ENCODE measurements around the gene TMPRSS12. TPM values are rescaled to one million over a fixed set of nuclear protein-coding genes. Genes with fewer than 3 reads are reported as not detected.
"Not testable (repeated sequence)": the region's sequence is repeated elsewhere in the genome, so short reads cannot be mapped to it uniquely, and the experiment has no call there.

TMPRSS12 gene
- polyA plus RNA-seq, 4 donors: 0.10 to 0.16 (median 0.13) TPM; not detected in 1

GRCh38 chr12:50925342-50925651 is 82.6 kb downstream of the TMPRSS12 start:
- no peak for DNase-seq (ENCODE audit: low read depth in 4 of 4, low spot score in 2 of 4)

DNA sequence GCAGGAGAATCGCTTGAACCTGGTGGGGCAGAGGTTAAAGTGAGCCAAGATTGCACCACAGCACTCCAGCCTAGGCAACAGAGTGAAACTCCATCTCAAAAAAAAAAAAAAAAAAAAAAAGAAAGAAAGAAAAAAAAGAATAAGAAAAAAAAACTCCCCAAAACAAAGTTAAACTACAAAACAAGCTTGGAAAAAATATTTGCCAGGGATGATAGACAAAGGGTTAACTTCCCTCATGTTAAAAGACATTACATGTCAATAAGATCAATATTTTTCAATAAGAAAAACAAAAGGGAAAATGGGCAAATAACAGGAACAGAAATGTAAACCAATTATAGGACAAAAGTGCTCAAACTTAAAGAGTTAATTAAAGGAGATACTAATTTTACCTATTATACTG is 83.2 kb downstream of the TMPRSS12 start:
- no peak for DNase-seq (ENCODE audit: low read depth in 4 of 4, low spot score in 2 of 4)

- DNase-seq (ENCODE audit: low read depth in 4 of 4, low spot score in 2 of 4): no peak
Measured at GRCh38 chr12:50926415-50926814, 83.7 kb downstream of the TMPRSS12 start.

DNA sequence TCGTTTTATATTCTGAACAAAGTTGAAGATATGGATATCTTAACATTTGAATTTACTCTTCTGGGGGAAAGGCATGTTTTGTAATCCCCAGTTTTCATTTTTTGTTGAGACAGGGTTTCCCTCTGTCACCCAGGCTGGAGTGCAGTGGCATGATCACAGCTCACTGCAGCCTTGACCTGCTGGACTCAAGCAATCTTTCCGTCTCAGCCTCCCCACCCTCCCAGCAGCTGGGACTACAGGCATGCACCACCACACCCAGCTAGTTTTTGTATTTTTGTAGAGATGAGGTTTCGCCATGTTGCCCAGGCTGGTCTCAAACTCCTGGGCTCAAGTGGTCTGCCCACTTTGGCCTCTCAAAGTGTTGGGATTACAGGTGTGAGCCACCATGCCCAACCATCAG is 84.2 kb downstream of the TMPRSS12 start:
- DNase-seq (ENCODE audit: low read depth in 4 of 4, low spot score in 2 of 4): not testable (repeated sequence)

DNA sequence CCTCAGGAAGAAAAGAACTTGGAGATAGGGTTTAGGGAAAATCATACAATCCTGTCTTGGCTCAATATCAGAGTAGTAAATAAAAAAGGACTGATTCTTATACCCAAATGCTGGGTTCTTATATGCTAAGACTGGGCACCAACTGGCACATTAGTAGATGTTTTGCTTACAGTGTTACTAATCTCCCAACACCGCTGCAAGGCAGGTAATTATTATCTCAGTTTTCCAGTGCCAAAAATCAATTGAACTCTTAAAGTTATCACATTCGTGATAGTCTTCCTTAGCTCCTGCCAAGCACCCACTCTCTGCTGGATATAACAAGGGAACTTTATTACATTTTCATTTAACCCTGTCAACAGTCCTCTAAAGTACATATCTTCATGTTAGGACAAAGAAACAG is 84.6 kb downstream of the TMPRSS12 start:
- no peak for DNase-seq (ENCODE audit: low read depth in 4 of 4, low spot score in 2 of 4)

DNA sequence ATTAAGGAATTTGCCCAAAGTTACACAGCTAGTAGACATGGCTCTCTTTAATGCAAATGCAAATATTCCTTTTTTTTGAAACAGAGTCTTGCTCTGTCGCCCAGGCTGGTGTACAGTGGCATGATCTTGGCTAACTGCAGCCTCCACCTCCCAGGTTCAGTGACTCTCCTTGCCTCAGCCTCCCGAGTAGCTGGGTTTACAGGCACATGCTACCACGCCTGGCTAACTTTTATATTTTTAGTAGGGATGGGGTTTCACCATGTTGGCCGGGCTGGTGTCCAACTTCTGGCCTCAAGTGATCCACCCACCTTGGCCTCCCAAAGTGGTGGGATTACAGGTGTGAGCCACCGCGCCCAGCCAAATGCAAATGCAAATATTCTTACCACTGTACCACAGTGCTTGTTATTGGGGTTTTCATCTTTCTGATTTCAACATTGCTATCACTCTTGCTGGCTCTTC is 85.1 kb downstream of the TMPRSS12 start:
- no peak for DNase-seq (ENCODE audit: low read depth in 4 of 4, low spot score in 2 of 4)

GRCh38 chr12:50928392-50928791 is 85.7 kb downstream of the TMPRSS12 start:
- no peak for DNase-seq (ENCODE audit: low read depth in 4 of 4, low spot score in 2 of 4)

DNA sequence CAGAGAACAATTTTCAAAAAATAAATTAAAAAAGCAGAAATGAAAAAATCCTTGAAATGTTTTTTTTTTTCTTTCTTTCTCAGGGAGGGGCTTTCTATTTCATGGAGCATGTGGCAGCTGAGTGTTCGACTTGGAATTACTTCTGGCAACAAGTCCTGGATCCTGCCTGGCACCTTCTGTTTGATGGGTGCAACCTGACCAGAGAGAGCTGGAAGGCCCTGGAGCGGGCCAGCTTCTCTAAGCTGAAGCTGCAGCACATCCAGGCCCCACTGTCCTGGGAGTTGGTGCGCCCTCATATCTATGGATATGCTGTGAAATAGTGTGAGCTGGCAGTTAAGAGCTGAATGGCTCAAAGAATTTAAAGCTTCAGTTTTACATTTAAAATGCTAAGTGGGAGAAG is 87.1 kb downstream of the TMPRSS12 start:
- DNase-seq (ENCODE audit: low read depth in 4 of 4, low spot score in 2 of 4): no peak

DNA sequence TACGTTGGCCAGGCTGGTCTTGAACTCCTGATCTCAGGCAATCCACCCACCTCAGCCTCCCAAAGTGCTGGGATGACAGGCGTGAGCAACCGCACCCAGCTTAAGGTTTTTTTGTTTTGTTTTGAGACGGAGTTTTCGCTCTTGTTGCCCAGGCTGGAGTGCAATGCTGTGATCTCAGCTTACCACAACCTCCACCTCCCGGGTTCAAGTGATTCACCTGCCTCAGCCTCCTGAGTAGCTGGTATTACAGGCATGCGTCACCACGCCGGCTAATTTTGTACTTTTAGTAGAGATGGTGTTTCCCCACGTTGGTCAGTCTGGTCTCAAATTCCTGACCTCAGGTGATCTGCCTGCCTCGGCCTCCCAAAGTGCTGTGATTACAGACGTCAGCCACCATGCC is 87.8 kb downstream of the TMPRSS12 start:
- DNase-seq (ENCODE audit: low read depth in 4 of 4, low spot score in 2 of 4): not testable (repeated sequence)

- DNase-seq (ENCODE audit: low read depth in 4 of 4, low spot score in 2 of 4): no peak
Measured at GRCh38 chr12:50932787-50933280, 90.1 kb downstream of the TMPRSS12 start.

GRCh38 chr12:50933459-50934124 is 90.9 kb downstream of the TMPRSS12 start:
- no peak for DNase-seq (ENCODE audit: low read depth in 4 of 4, low spot score in 2 of 4)

GRCh38 chr12:50934371-50934851 is 91.7 kb downstream of the TMPRSS12 start:
- DNase-seq (ENCODE audit: low read depth in 4 of 4, low spot score in 2 of 4): no peak

DNA sequence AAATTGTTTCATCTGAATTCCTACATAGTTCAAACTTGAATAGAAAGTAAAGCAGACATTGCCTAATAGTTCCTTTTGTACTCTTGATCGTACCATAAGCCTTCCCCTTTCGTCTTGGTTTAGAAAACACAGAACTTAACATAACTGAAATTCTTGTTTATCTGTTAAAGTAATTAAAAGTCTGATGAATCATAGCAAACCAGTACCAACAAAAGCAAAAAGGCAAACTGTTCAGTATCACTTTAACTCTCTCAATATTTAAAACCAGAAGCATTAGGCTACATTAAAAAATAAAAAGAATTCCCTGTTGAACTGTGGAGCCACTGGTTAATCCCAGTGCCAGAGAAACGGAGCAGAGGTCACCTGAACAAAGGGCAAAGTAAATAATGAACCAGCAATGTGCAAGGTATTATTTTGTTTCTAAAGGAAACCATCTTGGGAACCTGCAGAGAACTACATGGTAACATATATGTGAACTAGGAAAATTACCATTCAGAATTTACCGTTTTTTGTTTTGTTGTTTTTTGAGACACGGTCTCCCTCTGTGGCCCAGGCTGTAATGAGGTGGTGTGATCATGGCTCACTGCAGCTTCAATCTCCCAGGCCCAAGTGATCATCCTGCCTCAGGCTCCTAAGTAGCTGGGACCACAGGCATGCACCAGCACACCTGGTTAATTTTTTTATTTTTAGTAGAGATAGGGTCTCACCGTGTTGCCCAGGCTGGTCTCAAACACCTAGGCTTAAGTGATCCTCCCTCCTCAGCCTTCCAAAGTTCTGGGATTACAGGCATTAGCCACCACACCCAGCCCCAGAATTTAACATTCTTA is 92.5 kb downstream of the TMPRSS12 start:
- DNase-seq (ENCODE audit: low read depth in 4 of 4, low spot score in 2 of 4): no peak

DNA sequence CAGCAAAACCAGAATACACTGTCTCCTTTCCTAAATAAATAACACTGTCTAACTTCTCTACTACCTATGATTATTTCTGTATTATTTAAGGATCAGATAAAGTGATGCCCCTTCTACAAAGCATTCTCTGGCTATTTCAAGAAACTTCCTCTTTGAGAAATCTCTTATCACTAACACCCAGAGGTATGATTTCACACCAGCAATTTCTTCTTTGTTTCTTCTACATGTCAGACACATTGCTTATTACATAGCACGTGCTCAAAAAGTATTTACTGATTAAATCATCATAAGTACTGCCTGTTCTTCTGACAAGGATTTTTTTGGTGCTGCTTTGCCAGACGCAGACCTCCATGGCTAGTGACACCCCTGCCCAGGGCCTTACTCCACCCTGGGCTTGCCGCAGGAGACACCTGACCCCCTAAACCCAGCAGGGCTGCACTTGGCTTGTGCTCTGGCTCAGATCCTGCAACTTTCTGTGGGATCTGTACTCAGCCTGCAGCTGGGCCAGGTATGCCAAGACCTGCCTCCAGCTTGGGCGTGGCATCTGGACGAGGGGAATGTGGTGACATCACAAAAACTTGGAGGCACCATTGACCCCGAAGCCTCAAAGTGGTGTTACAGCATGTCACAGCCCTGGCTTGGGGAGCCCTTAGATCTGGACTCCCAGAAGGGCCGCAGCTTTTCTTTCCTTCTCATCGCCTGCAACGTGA is 94.2 kb downstream of the TMPRSS12 start:
- no peak for DNase-seq (ENCODE audit: low read depth in 4 of 4, low spot score in 2 of 4)

Other genes starting within 250 kb of the TMPRSS12 start
- 10 to 100 TPM; 40.5 to 47.8 (median 43.4) TPM for gene ATF1, start 78.8 kb upstream of the TMPRSS12 start, polyA plus RNA-seq (ENCODE audit: insufficient read length in 4 of 4)
- gene HIGD1C, start 109.6 kb downstream of the TMPRSS12 start, polyA plus RNA-seq (ENCODE audit: insufficient read length in 4 of 4): under 1 TPM in 1 of 4 donors, not detected in 3; 0.43 TPM
- gene SLC11A2, start 183.5 kb downstream of the TMPRSS12 start, polyA plus RNA-seq (ENCODE audit: insufficient read length in 4 of 4): 10 to 100 TPM; 43.1 to 64.4 (median 51.8) TPM
- 100 to 1,000 TPM in 2 of 4 donors, 10 to 100 TPM in 2; 78.4 to 165 (median 111) TPM for gene LETMD1, start 205.4 kb downstream of the TMPRSS12 start, polyA plus RNA-seq (ENCODE audit: insufficient read length in 4 of 4)
- 10 to 100 TPM; 34.9 to 44.9 (median 39.0) TPM for gene CSRNP2, start 240.7 kb downstream of the TMPRSS12 start, polyA plus RNA-seq (ENCODE audit: insufficient read length in 4 of 4)

Measured in left renal cortex interstitium (tissue), 4 donors.